ENCODE data around the gene CNTN1. TPM values are rescaled to one million over a fixed set of nuclear protein-coding genes. Genes with fewer than 3 reads are reported as not detected.

Gene CNTN1
- total RNA-seq, 1 experiment from 2014 or later, result 3.0 TPM

DNA sequence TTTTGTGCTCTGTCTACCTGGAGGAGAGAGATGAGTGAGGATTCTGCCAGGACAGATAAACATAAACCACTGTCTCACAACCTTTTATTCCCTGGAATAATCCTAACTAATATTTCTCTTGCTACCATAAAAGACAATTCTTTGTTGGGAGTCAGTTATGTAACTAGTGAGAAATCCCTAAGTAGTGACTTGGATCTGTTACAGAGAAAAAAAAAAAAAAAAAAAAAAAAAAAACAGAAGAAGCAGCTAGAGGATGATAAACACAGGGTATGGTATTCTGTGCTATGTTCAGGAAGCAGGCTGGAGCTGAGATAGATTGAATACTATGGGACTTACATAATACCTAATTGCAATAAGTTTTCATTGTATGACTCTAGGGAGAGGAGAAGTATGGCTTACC, 178.7 kb downstream of the CNTN1 start:
- H3K9ac ChIP-seq (ENCODE audit: low read length), result no peak overlapping the region
- POLR2A ChIA-PET, result no interaction called here
- CTCF ChIA-PET, result no interaction called here

DNA sequence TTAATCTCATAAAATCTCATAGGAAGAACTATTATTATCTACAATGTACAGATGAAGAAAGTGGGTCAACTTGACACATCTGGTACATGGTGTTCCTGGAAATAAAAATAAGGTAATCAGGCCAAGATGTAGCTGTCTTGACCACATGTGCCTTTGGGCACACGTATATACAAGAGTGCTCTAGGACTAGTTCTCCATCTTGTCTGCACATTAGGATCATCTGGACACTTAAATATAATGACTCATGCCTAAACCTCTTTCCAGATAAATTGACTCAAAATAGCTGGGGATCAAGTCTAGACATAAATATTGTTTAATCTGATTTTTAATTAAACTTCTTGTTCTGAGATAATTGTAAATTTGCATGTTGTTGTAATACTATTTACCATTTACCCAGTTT, 182.6 kb downstream of the CNTN1 start:
- BruUV-seq (replicated peaks), result no TSS peak
- H3K4me3 ChIP-seq (replicated peaks in 1 of 2; ENCODE audit: low read depth in 1 of 2, low read length in 2 of 2), result no peak overlapping the region
- no peaks in the 10 kb centered on the region for H4K20me1 ChIP-seq (ENCODE audit: insufficient read depth)
- no peaks in the 10 kb centered on the region for H3K4me1 ChIP-seq (ENCODE audit: control insufficient read depth in 1 of 2, insufficient read depth in 2 of 2, low read length in 2 of 2)
- H3K36me3 ChIP-seq (ENCODE audit: control insufficient read depth in 1 of 2, insufficient read depth in 2 of 2, low read length in 2 of 2), result no peaks in the 10 kb centered on the region
- CTCF ChIA-PET, result no interaction called here
- POLR2A ChIA-PET, result no interaction called here
- RAD21 ChIA-PET (ENCODE audit: low non-redundant PET in 1 of 2, low total read pairs in 2 of 2, uncharacterized antibody in 2 of 2, unreplicated experiment in 2 of 2), result no interaction called here
- TF ChIP-seq SP1 (IDR thresholded peaks at IDR 0.05; ENCODE audit: low read depth) (no peak), ZFX (IDR thresholded peaks at IDR 0.05) (no peak), SIN3A (IDR thresholded peaks at IDR 0.05; ENCODE audit: low read depth) (no peak), CBX3 (IDR thresholded peaks at IDR 0.05; ENCODE audit: low read depth) (no peak), YY1 (IDR thresholded peaks at IDR 0.05; ENCODE audit: extremely low read depth, insufficient replicate concordance, low read depth, low read length) (no peak), EZH2 (IDR thresholded peaks at IDR 0.05) (no peak), FOSL1 (IDR thresholded peaks at IDR 0.05; ENCODE audit: low read depth) (no peak), CEBPB (IDR thresholded peaks at IDR 0.05; ENCODE audit: low read depth) (no peak), EGR1 (IDR thresholded peaks at IDR 0.05; ENCODE audit: low read depth) (no peak)
- TF ChIP-seq, protein P1, sequence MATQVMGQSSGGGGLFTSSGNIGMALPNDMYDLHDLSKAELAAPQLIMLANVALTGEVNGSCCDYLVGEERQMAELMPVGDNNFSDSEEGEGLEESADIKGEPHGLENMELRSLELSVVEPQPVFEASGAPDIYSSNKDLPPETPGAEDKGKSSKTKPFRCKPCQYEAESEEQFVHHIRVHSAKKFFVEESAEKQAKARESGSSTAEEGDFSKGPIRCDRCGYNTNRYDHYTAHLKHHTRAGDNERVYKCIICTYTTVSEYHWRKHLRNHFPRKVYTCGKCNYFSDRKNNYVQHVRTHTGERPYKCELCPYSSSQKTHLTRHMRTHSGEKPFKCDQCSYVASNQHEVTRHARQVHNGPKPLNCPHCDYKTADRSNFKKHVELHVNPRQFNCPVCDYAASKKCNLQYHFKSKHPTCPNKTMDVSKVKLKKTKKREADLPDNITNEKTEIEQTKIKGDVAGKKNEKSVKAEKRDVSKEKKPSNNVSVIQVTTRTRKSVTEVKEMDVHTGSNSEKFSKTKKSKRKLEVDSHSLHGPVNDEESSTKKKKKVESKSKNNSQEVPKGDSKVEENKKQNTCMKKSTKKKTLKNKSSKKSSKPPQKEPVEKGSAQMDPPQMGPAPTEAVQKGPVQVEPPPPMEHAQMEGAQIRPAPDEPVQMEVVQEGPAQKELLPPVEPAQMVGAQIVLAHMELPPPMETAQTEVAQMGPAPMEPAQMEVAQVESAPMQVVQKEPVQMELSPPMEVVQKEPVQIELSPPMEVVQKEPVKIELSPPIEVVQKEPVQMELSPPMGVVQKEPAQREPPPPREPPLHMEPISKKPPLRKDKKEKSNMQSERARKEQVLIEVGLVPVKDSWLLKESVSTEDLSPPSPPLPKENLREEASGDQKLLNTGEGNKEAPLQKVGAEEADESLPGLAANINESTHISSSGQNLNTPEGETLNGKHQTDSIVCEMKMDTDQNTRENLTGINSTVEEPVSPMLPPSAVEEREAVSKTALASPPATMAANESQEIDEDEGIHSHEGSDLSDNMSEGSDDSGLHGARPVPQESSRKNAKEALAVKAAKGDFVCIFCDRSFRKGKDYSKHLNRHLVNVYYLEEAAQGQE (IDR thresholded peaks at IDR 0.05; ENCODE audit: low read depth), result no peak
- TF ChIP-seq, protein P2, sequence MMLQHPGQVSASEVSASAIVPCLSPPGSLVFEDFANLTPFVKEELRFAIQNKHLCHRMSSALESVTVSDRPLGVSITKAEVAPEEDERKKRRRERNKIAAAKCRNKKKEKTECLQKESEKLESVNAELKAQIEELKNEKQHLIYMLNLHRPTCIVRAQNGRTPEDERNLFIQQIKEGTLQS (IDR thresholded peaks at IDR 0.05), result no peak
- TF ChIP-seq, protein P3, sequence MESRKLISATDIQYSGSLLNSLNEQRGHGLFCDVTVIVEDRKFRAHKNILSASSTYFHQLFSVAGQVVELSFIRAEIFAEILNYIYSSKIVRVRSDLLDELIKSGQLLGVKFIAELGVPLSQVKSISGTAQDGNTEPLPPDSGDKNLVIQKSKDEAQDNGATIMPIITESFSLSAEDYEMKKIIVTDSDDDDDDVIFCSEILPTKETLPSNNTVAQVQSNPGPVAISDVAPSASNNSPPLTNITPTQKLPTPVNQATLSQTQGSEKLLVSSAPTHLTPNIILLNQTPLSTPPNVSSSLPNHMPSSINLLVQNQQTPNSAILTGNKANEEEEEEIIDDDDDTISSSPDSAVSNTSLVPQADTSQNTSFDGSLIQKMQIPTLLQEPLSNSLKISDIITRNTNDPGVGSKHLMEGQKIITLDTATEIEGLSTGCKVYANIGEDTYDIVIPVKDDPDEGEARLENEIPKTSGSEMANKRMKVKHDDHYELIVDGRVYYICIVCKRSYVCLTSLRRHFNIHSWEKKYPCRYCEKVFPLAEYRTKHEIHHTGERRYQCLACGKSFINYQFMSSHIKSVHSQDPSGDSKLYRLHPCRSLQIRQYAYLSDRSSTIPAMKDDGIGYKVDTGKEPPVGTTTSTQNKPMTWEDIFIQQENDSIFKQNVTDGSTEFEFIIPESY (IDR thresholded peaks at IDR 0.05; ENCODE audit: extremely low read depth, insufficient replicate concordance, low read length), result no peak
- H3K9me3 ChIP-seq (ENCODE audit: control insufficient read depth in 1 of 2, insufficient read depth in 1 of 2, low read depth in 1 of 2, low read length in 2 of 2), result no peaks in the 10 kb centered on the region
- H2AFZ ChIP-seq (ENCODE audit: low read depth, low read length, poor library complexity, severe bottlenecking), result no peak overlapping the region
- DNase-seq (ENCODE audit: low read depth, low spot score), result no peak
- H3K27me3 ChIP-seq (ENCODE audit: insufficient read depth, low read length), result no peaks in the 10 kb centered on the region
- 0 out of 2 replicates have a peak, but pooled peaks cover 5% of the 10 kb centered on the region for H3K9me2 ChIP-seq (ENCODE audit: insufficient read depth)
- H3K9ac ChIP-seq (ENCODE audit: low read length), result no peak overlapping the region
- ATAC-seq, result no peak
- intact Hi-C loops (cut with micrococcal nuclease), result no loop called here
- H3K27ac ChIP-seq (ENCODE audit: low read depth, low read length), result no peak overlapping the region
- no peaks in the 10 kb centered on the region for H3K79me2 ChIP-seq (ENCODE audit: insufficient read depth, low read length)
- H3K4me2 ChIP-seq (ENCODE audit: low read length), result no peak overlapping the region

More for the DNA sequence above, 178.7 kb downstream of the CNTN1 start:
- Histone ChIP-seq H3K79me2 (ENCODE audit: insufficient read depth, low read length) (no peaks in the 10 kb centered on the region), H3K4me1 (ENCODE audit: control insufficient read depth in 1 of 2, insufficient read depth in 2 of 2, low read length in 2 of 2) (no peaks in the 10 kb centered on the region), H4K20me1 (ENCODE audit: insufficient read depth) (no peaks in the 10 kb centered on the region), H3K4me3 (replicated peaks in 1 of 2; ENCODE audit: low read depth in 1 of 2, low read length in 2 of 2) (no peak overlapping the region), H3K9me3 (ENCODE audit: control insufficient read depth in 1 of 2, insufficient read depth in 1 of 2, low read depth in 1 of 2, low read length in 2 of 2) (no peaks in the 10 kb centered on the region), H3K27me3 (ENCODE audit: insufficient read depth, low read length) (no peaks in the 10 kb centered on the region), H3K27ac (ENCODE audit: low read depth, low read length) (no peak overlapping the region), H2AFZ (ENCODE audit: low read depth, low read length, poor library complexity, severe bottlenecking) (no peak overlapping the region), H3K36me3 (ENCODE audit: control insufficient read depth in 1 of 2, insufficient read depth in 2 of 2, low read length in 2 of 2) (no peaks in the 10 kb centered on the region), H3K4me2 (ENCODE audit: low read length) (no peak overlapping the region), H3K9me2 (ENCODE audit: insufficient read depth) (0 out of 2 replicates have a peak, but pooled peaks cover 5% of the 10 kb centered on the region)
- RAD21 ChIA-PET (ENCODE audit: low non-redundant PET in 1 of 2, low total read pairs in 2 of 2, uncharacterized antibody in 2 of 2, unreplicated experiment in 2 of 2), result no interaction called here
- no peak for TF ChIP-seq FOSL1 (IDR thresholded peaks at IDR 0.05; ENCODE audit: low read depth)
- ATAC-seq, result no peak
- intact Hi-C loops (cut with micrococcal nuclease), result no loop called here
- BruUV-seq (replicated peaks), result no TSS peak
- no peak for DNase-seq (ENCODE audit: low read depth, low spot score)

All from HCT116 (cell line).